ENCODE results near the gene GPC6.

GPC6 gene

DNA sequence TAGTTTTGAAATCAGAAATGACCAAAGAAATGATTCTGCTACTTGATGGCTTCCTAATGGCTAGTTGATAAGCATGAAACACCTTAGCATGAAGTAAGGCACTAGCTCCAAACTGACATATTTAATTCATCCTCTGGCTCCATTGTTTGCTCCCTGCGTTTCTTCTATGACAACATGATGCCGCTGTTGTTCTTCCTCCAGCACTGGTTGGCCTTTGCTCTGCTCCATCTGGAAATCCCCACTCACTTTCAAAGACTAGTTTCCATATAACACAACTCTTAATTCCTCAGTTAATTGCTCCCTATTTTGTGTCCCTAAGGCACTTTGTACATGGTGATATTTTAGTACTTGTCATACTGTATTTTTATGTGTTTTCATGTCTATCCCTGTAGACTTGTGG, 151.6 kb downstream of the GPC6 start:
- 91% methylated on average over 2 of the region's 2 CpGs for WGBS
- H3K9ac ChIP-seq (ENCODE audit: low read length), result no peak overlapping the region
- no peak overlapping the region for H3K23ac ChIP-seq (ENCODE audit: low read length in 2 of 2)
- no peaks in the 10 kb centered on the region for H3K9me3 ChIP-seq (ENCODE audit: control insufficient read depth, low read length)
- no peaks in the 10 kb centered on the region for H3K27me3 ChIP-seq (ENCODE audit: control insufficient read depth in 1 of 2, insufficient read depth in 1 of 2, low read length in 2 of 2)
- DNase-seq, result no peak
- no peak overlapping the region for H2AK5ac ChIP-seq (ENCODE audit: low read length, severe bottlenecking)
- no peak overlapping the region for H3K18ac ChIP-seq (ENCODE audit: low read depth in 1 of 2, low read length in 2 of 2)
- no peak overlapping the region for H4K91ac ChIP-seq (ENCODE audit: low read length)
- no peak overlapping the region for H2BK5ac ChIP-seq (ENCODE audit: low read depth, low read length, poor library complexity, severe bottlenecking)
- H2BK12ac ChIP-seq (ENCODE audit: low read length in 2 of 2), result no peak overlapping the region
- no peak overlapping the region for H3K4me2 ChIP-seq (ENCODE audit: low read length, poor library complexity, severe bottlenecking)
- peaks cover 6% of the 10 kb centered on the region for H3K79me1 ChIP-seq (replicated peaks; ENCODE audit: low read length, poor library complexity, severe bottlenecking)
- H3K27ac ChIP-seq (ENCODE audit: low read length, poor library complexity, severe bottlenecking), result no peak overlapping the region
- H3K4me3 ChIP-seq (ENCODE audit: insufficient read depth in 1 of 2, low read depth in 1 of 2, low read length in 2 of 2), result no peak overlapping the region
- no peaks in the 10 kb centered on the region for H3K36me3 ChIP-seq (ENCODE audit: control insufficient read depth in 1 of 2, insufficient read depth in 2 of 2, low read depth in 1 of 2, low read length in 2 of 2)
- no peak overlapping the region for H2AFZ ChIP-seq (ENCODE audit: low read depth, low read length)
- no peaks in the 10 kb centered on the region for H3K4me1 ChIP-seq (ENCODE audit: control insufficient read depth, insufficient read depth, low read depth, low read length)
- no peak overlapping the region for H3K4ac ChIP-seq (ENCODE audit: low read depth in 1 of 2, low read length in 2 of 2)
- no peak overlapping the region for H2BK120ac ChIP-seq (ENCODE audit: low read depth, low read length)
- H3K14ac ChIP-seq (ENCODE audit: low read length in 2 of 2), result no peak overlapping the region
- no peak overlapping the region for H4K8ac ChIP-seq (ENCODE audit: low read length)
- no peak overlapping the region for H2BK15ac ChIP-seq (ENCODE audit: low read depth, poor library complexity, severe bottlenecking)

DNA sequence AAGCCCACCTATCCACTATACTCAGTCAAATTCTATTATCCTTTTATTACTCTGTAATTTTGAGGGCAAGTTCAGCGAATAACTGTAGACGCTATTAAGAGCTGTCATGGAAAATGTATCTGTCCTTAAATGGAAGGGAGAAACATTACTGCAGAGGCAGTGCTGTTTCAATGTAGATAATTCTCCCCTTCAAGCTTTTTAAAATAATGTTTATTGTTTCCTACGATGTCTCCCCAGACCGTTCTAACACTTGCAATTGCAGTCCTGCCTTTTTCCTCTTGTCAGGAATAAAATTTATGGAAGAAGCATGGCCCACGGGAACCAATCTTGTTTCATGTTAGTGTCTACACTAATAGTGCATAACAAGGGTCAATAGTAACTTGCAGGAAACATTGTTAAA, 159.5 kb downstream of the GPC6 start:
- Histone ChIP-seq H3K4me3 (ENCODE audit: insufficient read depth in 1 of 2, low read depth in 1 of 2, low read length in 2 of 2) (no peak overlapping the region), H3K4me2 (ENCODE audit: low read length, poor library complexity, severe bottlenecking) (no peak overlapping the region), H2AFZ (ENCODE audit: low read depth, low read length) (no peak overlapping the region), H3K18ac (ENCODE audit: low read depth in 1 of 2, low read length in 2 of 2) (no peak overlapping the region), H2BK5ac (ENCODE audit: low read depth, low read length, poor library complexity, severe bottlenecking) (no peak overlapping the region), H3K27ac (ENCODE audit: low read length, poor library complexity, severe bottlenecking) (no peak overlapping the region), H3K79me1 (replicated peaks; ENCODE audit: low read length, poor library complexity, severe bottlenecking) (peaks cover 6% of the 10 kb centered on the region), H3K9ac (ENCODE audit: low read length) (no peak overlapping the region), H4K91ac (ENCODE audit: low read length) (no peak overlapping the region), H3K9me3 (ENCODE audit: control insufficient read depth, low read length) (no peaks in the 10 kb centered on the region), H2BK15ac (ENCODE audit: low read depth, poor library complexity, severe bottlenecking) (no peak overlapping the region), H2BK12ac (ENCODE audit: low read length in 2 of 2) (no peak overlapping the region), H2AK5ac (ENCODE audit: low read length, severe bottlenecking) (no peak overlapping the region), H3K23ac (ENCODE audit: low read length in 2 of 2) (no peak overlapping the region), H3K27me3 (ENCODE audit: control insufficient read depth in 1 of 2, insufficient read depth in 1 of 2, low read length in 2 of 2) (no peaks in the 10 kb centered on the region), H3K4me1 (ENCODE audit: control insufficient read depth, insufficient read depth, low read depth, low read length) (no peaks in the 10 kb centered on the region), H3K14ac (ENCODE audit: low read length in 2 of 2) (no peak overlapping the region), H3K36me3 (ENCODE audit: control insufficient read depth in 1 of 2, insufficient read depth in 2 of 2, low read depth in 1 of 2, low read length in 2 of 2) (no peaks in the 10 kb centered on the region), H3K4ac (ENCODE audit: low read depth in 1 of 2, low read length in 2 of 2) (no peak overlapping the region), H4K8ac (ENCODE audit: low read length) (no peak overlapping the region), H2BK120ac (ENCODE audit: low read depth, low read length) (no peak overlapping the region)
- WGBS, result no CpG with 5 or more reads among the region's 5 CpGs
- no peak for DNase-seq

DNA sequence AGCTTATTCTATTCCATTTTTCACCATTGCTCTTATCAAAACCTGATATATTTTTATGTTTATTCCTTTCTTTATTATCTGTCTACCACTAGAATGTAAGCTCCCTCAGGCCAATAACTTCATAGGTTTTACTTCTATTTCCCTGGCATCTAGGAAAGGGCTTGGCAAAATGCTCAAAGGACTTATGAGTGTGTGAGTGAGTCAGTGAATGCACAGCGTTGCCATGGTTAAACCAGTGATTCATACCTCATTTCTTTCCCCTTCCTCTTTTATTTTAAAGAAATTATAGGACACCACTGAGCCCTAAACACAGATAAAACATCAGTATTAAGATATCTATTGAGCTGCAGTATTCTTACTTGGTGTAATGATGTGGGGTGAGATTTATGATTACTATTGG, 162.1 kb downstream of the GPC6 start:
- H3K9me3 ChIP-seq (ENCODE audit: control insufficient read depth, low read length), result no peaks in the 10 kb centered on the region

GRCh38 chr13:93397619-93398018, 171.0 kb downstream of the GPC6 start:
- Histone ChIP-seq H3K27me3 (ENCODE audit: control insufficient read depth in 1 of 2, insufficient read depth in 1 of 2, low read length in 2 of 2) (no peaks in the 10 kb centered on the region), H3K4me3 (ENCODE audit: insufficient read depth in 1 of 2, low read depth in 1 of 2, low read length in 2 of 2) (peak overlapping the region in 1 of 2 experiments; percentile 56), H2BK120ac (ENCODE audit: low read depth, low read length) (no peak overlapping the region), H2BK12ac (ENCODE audit: low read length in 2 of 2) (no peak overlapping the region), H3K4me1 (ENCODE audit: control insufficient read depth, insufficient read depth, low read depth, low read length) (peaks cover 5% of the 10 kb centered on the region), H3K79me1 (replicated peaks; ENCODE audit: low read length, poor library complexity, severe bottlenecking) (peaks cover 5% of the 10 kb centered on the region), H3K27ac (ENCODE audit: low read length, poor library complexity, severe bottlenecking) (no peak overlapping the region), H3K36me3 (ENCODE audit: control insufficient read depth in 1 of 2, insufficient read depth in 2 of 2, low read depth in 1 of 2, low read length in 2 of 2) (no peaks in the 10 kb centered on the region), H3K9me3 (ENCODE audit: control insufficient read depth, low read length) (no peaks in the 10 kb centered on the region), H3K14ac (ENCODE audit: low read length in 2 of 2) (no peak overlapping the region), H3K4ac (ENCODE audit: low read depth in 1 of 2, low read length in 2 of 2) (no peak overlapping the region), H2AK5ac (ENCODE audit: low read length, severe bottlenecking) (no peak overlapping the region), H4K8ac (ENCODE audit: low read length) (no peak overlapping the region), H4K91ac (ENCODE audit: low read length) (no peak overlapping the region), H2BK5ac (ENCODE audit: low read depth, low read length, poor library complexity, severe bottlenecking) (no peak overlapping the region), H3K4me2 (ENCODE audit: low read length, poor library complexity, severe bottlenecking) (no peak overlapping the region), H2AFZ (ENCODE audit: low read depth, low read length) (no peak overlapping the region), H3K9ac (ENCODE audit: low read length) (peak overlapping the region; percentile 15), H3K18ac (ENCODE audit: low read depth in 1 of 2, low read length in 2 of 2) (peak overlapping the region in 1 of 2 experiments; percentile 24), H3K23ac (ENCODE audit: low read length in 2 of 2) (no peak overlapping the region), H2BK15ac (ENCODE audit: low read depth, poor library complexity, severe bottlenecking) (no peak overlapping the region)
- DNase-seq, result no peak

More for the DNA sequence above, 162.1 kb downstream of the GPC6 start:
- H2BK15ac ChIP-seq (ENCODE audit: low read depth, poor library complexity, severe bottlenecking), result no peak overlapping the region
- H3K4ac ChIP-seq (ENCODE audit: low read depth in 1 of 2, low read length in 2 of 2), result no peak overlapping the region
- H3K36me3 ChIP-seq (ENCODE audit: control insufficient read depth in 1 of 2, insufficient read depth in 2 of 2, low read depth in 1 of 2, low read length in 2 of 2), result no peaks in the 10 kb centered on the region
- no peak overlapping the region for H2BK12ac ChIP-seq (ENCODE audit: low read length in 2 of 2)
- no peak overlapping the region for H3K4me2 ChIP-seq (ENCODE audit: low read length, poor library complexity, severe bottlenecking)
- no peaks in the 10 kb centered on the region for H3K4me1 ChIP-seq (ENCODE audit: control insufficient read depth, insufficient read depth, low read depth, low read length)
- no peak overlapping the region for H3K9ac ChIP-seq (ENCODE audit: low read length)
- H2BK120ac ChIP-seq (ENCODE audit: low read depth, low read length), result no peak overlapping the region
- H3K23ac ChIP-seq (ENCODE audit: low read length in 2 of 2), result no peak overlapping the region
- no peak overlapping the region for H3K14ac ChIP-seq (ENCODE audit: low read length in 2 of 2)
- H3K18ac ChIP-seq (ENCODE audit: low read depth in 1 of 2, low read length in 2 of 2), result no peak overlapping the region
- WGBS, result no CpG with 5 or more reads among the region's 1 CpG
- H3K27ac ChIP-seq (ENCODE audit: low read length, poor library complexity, severe bottlenecking), result no peak overlapping the region
- no peak overlapping the region for H4K8ac ChIP-seq (ENCODE audit: low read length)
- no peak overlapping the region for H2AK5ac ChIP-seq (ENCODE audit: low read length, severe bottlenecking)
- H3K27me3 ChIP-seq (ENCODE audit: control insufficient read depth in 1 of 2, insufficient read depth in 1 of 2, low read length in 2 of 2), result no peaks in the 10 kb centered on the region
- H3K4me3 ChIP-seq (ENCODE audit: insufficient read depth in 1 of 2, low read depth in 1 of 2, low read length in 2 of 2), result no peak overlapping the region
- peak; percentile 57 for DNase-seq
- no peak overlapping the region for H2AFZ ChIP-seq (ENCODE audit: low read depth, low read length)
- H3K79me1 ChIP-seq (replicated peaks; ENCODE audit: low read length, poor library complexity, severe bottlenecking), result peaks cover 6% of the 10 kb centered on the region
- no peak overlapping the region for H4K91ac ChIP-seq (ENCODE audit: low read length)
- no peak overlapping the region for H2BK5ac ChIP-seq (ENCODE audit: low read depth, low read length, poor library complexity, severe bottlenecking)

Measured in mesenchymal stem cell (in vitro differentiated cells and primary cell).